CD4-positive, alpha-beta T cell (primary cell): ENCODE measurements around the gene BARHL2. TPM values are rescaled to one million over a fixed set of nuclear protein-coding genes. Genes with fewer than 3 reads are reported as not detected.

Experiments used
- ATAC-seq: fragments of 200-7000 bp; cut with Tn5 transposase; one replicate; pipeline ENCODE4 v1.10.0; 2022; ENCODE audit warnings: mild to moderate bottlenecking; ENCODE audit not compliant: poor library complexity
- CTCF ChIA-PET: fragments of 350-600 bp; sonication (Branson Sonifier 250); formaldehyde crosslinking; loops from one replicate; lab custom pipeline; 2021; ENCODE audit warnings: antibody characterized with exemption, inconsistent platforms; lab: Charles Lee
- POLR2A ChIA-PET: fragments of 350-600 bp; sonication (Branson Sonifier 250); formaldehyde crosslinking; loops from one replicate; lab custom pipeline; 2021; ENCODE audit warnings: antibody characterized with exemption, inconsistent platforms; lab: Charles Lee
- DNase-seq, 14 experiments: peaks; one replicate each; pipeline ENCODE4 v3.0.0-alpha.2; 2013 to 2020; ENCODE audit warnings: mixed read lengths in 2 of 14
- H3K27ac ChIP-seq, 2 donors: one replicate each; pipeline versions ENCODE4 v1.5.1 to v1.7.0; 2013; ENCODE audit warnings: low read length in 2 of 2, low read depth in 1 of 2, mild to moderate bottlenecking in 1 of 2
- H3K27me3 ChIP-seq, 2 experiments: 1 replicate in 1 of 2; 2 replicates in 1 of 2; pipeline versions ENCODE4 v1.6.1 to v1.7.0; 2013; ENCODE audit warnings: low read length in 2 of 2, control low read depth in 1 of 2, mild to moderate bottlenecking in 1 of 2, moderate library complexity in 1 of 2; ENCODE audit not compliant: insufficient read depth in 2 of 2, control insufficient read depth in 1 of 2
- H3K36me3 ChIP-seq: one replicate; pipeline ENCODE4 v1.6.1; 2013; ENCODE audit warnings: low read length, control low read depth; ENCODE audit not compliant: insufficient read depth
- H3K4me1 ChIP-seq: one replicate; pipeline ENCODE4 v1.6.1; 2013; ENCODE audit warnings: low read length, control low read depth; ENCODE audit not compliant: insufficient read depth
- H3K4me3 ChIP-seq: one replicate; pipeline ENCODE4 v1.5.1; 2013; ENCODE audit warnings: mild to moderate bottlenecking, low read length, moderate library complexity
- H3K9me3 ChIP-seq, 2 experiments: 1 replicate in 1 of 2; 2 replicates in 1 of 2; pipeline versions ENCODE4 v1.6.1 to v1.7.0; 2013; ENCODE audit warnings: low read length in 2 of 2, mild to moderate bottlenecking in 2 of 2, control low read depth in 1 of 2, moderate library complexity in 1 of 2; ENCODE audit not compliant: control insufficient read depth in 1 of 2, insufficient read depth in 1 of 2
- H3K27ac Mint-ChIP-seq: one replicate; pipeline ENCODE4 v1.8.0; 2020; ENCODE audit warnings: mixed read lengths
- H3K27me3 Mint-ChIP-seq: one replicate; pipeline ENCODE4 v1.8.0; 2021; ENCODE audit warnings: mixed read lengths
- H3K36me3 Mint-ChIP-seq: one replicate; pipeline ENCODE4 v1.8.0; 2021; ENCODE audit warnings: low read depth, mixed read lengths
- H3K4me1 Mint-ChIP-seq: one replicate; pipeline ENCODE4 v1.8.0; 2021; ENCODE audit warnings: low read depth, mixed read lengths
- H3K4me3 Mint-ChIP-seq: one replicate; pipeline ENCODE4 v1.8.0; 2020; ENCODE audit warnings: mild to moderate bottlenecking, mixed read lengths
- H3K9me3 Mint-ChIP-seq: one replicate; pipeline ENCODE4 v1.8.0; 2020; ENCODE audit warnings: mixed read lengths
- CTCF ChIP-seq: fragments of 200-600 bp; IDR thresholded peaks from one replicate; pipeline ENCODE4 v1.8.0; 2022; ENCODE audit warnings: antibody characterized with exemption, mild to moderate bottlenecking
- intact Hi-C, 2 experiments: fragments of 100-400 bp; cut with DNase I in 1 of 2; cut with micrococcal nuclease in 1 of 2; formaldehyde crosslinking; loops; one replicate each; pipeline versions ENCODE4 v1.15.1 to v1.9.0; 2023 to 2025; cut with DNase I, micrococcal nuclease
- polyA plus RNA-seq, 2 donors: library from polyadenylated mRNA; unstranded; fragments of 120-200 nt; gene quantifications; one replicate each; pipeline ENCODE4 v1.2.1, GENCODE V29; 2013
- total RNA-seq, 174 experiments: library from RNA in 2 of 174; stranded (reverse) in 2 of 174; gene quantifications; one replicate each; pipeline ENCODE4 v1.2.3 and lab custom pipeline; 2021 to 2026

Gene BARHL2
- total RNA-seq, result not detected
- not detected for polyA plus RNA-seq (2013, experiment 1 of 2)
- not detected for polyA plus RNA-seq (2013, experiment 2 of 2)
- total RNA-seq (lab: John Stamatoyannopoulos, UW), result 0 to 0.09 (median 0) reads per million in 172 experiments

DNA sequence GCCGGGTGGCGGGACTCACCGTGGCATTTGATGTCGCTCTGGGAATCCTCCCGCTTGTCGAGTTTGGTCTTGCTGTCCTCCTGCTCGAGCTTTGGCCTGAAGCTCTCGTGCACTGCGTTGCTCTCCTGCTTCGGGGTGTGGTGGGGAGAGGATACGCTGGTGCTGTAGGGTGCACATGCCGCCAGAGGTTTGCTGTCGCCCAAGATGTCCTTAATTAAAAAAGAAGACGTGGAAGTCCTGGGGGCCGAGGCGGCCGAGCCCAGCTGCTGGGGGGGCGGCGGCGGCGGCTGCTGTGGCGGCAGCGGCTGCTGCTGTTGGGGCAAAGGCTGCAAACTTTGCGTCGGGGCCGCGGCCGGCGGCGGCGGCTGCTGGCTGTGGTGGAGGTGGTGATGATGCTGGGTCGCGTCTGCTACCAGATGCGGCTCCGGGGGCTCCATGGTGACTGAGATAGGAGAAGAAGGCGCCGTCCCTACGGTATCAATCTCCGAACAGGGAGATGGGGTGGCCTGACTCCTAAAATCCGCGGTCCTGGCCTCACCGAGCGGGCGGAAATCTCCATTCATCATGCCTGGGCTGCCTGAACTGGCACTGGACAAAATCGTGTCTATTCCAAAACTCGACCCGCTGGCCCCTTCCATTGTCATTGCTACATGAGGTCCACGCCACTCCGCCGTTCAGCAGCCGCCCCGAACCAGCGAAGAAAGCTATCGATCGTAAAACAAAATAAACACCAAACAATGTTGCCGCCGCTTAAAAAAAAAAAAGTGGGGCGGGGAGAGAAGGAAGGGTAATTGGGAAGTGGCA lies at the start of gene BARHL2:
BARHL2 (minus strand) TSS at position 751 of the 804 bp plus-strand sequence; CDS start at position 644, 107 bp downstream.
- peak within 1 kb of the TSS; percentile 14 for H3K4me3 ChIP-seq
- no peaks in the 10 kb centered on the region for H3K36me3 ChIP-seq
- H3K4me1 ChIP-seq, result peaks cover 31% of the 10 kb centered on the region
- no peak within 1 kb of the TSS for H3K27ac ChIP-seq
- H3K27me3 Mint-ChIP-seq, result peaks cover 92% of the 10 kb centered on the region
- peaks cover 8% of the 10 kb centered on the region for H3K9me3 Mint-ChIP-seq
- CTCF ChIA-PET, result interaction anchor here (0.6 kb wide), 1 partner anchor 12 kb away, joined by 3 read pairs; no protein-coding TSS in a partner anchor
- H3K27ac Mint-ChIP-seq, result peak within 1 kb of the TSS; percentile 58
- H3K36me3 Mint-ChIP-seq, result peaks cover 15% of the 10 kb centered on the region
- H3K9me3 ChIP-seq, result peaks cover 35 to 64% of the 10 kb centered on the region in 2 experiments
- intact Hi-C loops, result no loop called here
- POLR2A ChIA-PET, result interaction anchor here (0.7 to 1.0 kb wide), 3 partner anchors 11 to 305 kb away, joined by 3 to 4 read pairs (median 3); partner anchors contain the start of gene ZNF644
- peak within 1 kb of the TSS; percentile 74 for H3K4me3 Mint-ChIP-seq
- H3K4me1 Mint-ChIP-seq, result peaks cover 28% of the 10 kb centered on the region
- DNase-seq, result no peak
- ATAC-seq, result no peak
- TF ChIP-seq CTCF, result no peak
- peaks cover 85 to 95% of the 10 kb centered on the region in 2 experiments for H3K27me3 ChIP-seq

- Mint-ChIP-seq H3K27ac (no peak overlapping the region), H3K4me3 (no peak overlapping the region), H3K27me3 (peaks cover 62% of the 10 kb centered on the region), H3K4me1 (peaks cover 3% of the 10 kb centered on the region), H3K36me3 (no peaks in the 10 kb centered on the region), H3K9me3 (no peaks in the 10 kb centered on the region)
- no peak for TF ChIP-seq CTCF
- ChIA-PET CTCF (no interaction called here), POLR2A (no interaction called here)
- Histone ChIP-seq H3K9me3 (peaks cover 0 to 4% of the 10 kb centered on the region in 2 experiments), H3K4me1 (no peaks in the 10 kb centered on the region), H3K27ac (no peak overlapping the region), H3K27me3 (peaks cover 0 to 7% of the 10 kb centered on the region in 2 experiments), H3K36me3 (no peaks in the 10 kb centered on the region), H3K4me3 (no peak overlapping the region)
- DNase-seq, result no peak
- no peak for ATAC-seq
- intact Hi-C loops, result no loop called here
Measured at GRCh38 chr1:90763930-90764329, 46.8 kb upstream of the BARHL2 start.

- no peak overlapping the region for H3K4me3 ChIP-seq
- TF ChIP-seq CTCF, result no peak
- no peak overlapping the region for H3K27ac ChIP-seq
- H3K4me3 Mint-ChIP-seq, result no peak overlapping the region
- no peaks in the 10 kb centered on the region for H3K9me3 Mint-ChIP-seq
- no peaks in the 10 kb centered on the region for H3K36me3 ChIP-seq
- DNase-seq (no peak), ATAC-seq (no peak)
- peaks cover 0 to 6% of the 10 kb centered on the region in 2 experiments for H3K27me3 ChIP-seq
- no peak overlapping the region for H3K27ac Mint-ChIP-seq
- H3K4me1 Mint-ChIP-seq, result peaks cover 3% of the 10 kb centered on the region
- ChIA-PET POLR2A (no interaction called here), CTCF (no interaction called here)
- no peaks in the 10 kb centered on the region for H3K36me3 Mint-ChIP-seq
- peaks cover 0 to 4% of the 10 kb centered on the region in 2 experiments for H3K9me3 ChIP-seq
- intact Hi-C loops, result no loop called here
- no peaks in the 10 kb centered on the region for H3K4me1 ChIP-seq
- peaks cover 62% of the 10 kb centered on the region for H3K27me3 Mint-ChIP-seq
Measured at GRCh38 chr1:90763506-90763905, 46.4 kb upstream of the BARHL2 start.
